NCI-H526 treated with DMSO at 0.1 percent for 48 hours (cell line): Measurements from ENCODE around the gene GPD2.
"Not testable (repeated sequence)": the region's sequence is repeated elsewhere in the genome, so short reads cannot be mapped to it uniquely, and the experiment has no call there.

Source experiments
- DNase-seq: peaks from one replicate; lab custom pipeline; 2025; lab: John Stamatoyannopoulos, UW

The GPD2 gene

GRCh38 chr2:156528583-156528982 lies 92.4 kb downstream of the GPD2 start:
- DNase-seq = not testable (repeated sequence)

- no peak for DNase-seq
Observed at GRCh38 chr2:156532989-156533388, 96.8 kb downstream of the GPD2 start.

GRCh38 chr2:156536534-156536933 lies 100.4 kb downstream of the GPD2 start:
- DNase-seq = no peak

GRCh38 chr2:156537141-156537540 lies 101.0 kb downstream of the GPD2 start:
- DNase-seq = no peak

GRCh38 chr2:156538083-156538504 lies 101.9 kb downstream of the GPD2 start:
- no peak for DNase-seq

GRCh38 chr2:156539086-156539860 lies 103.1 kb downstream of the GPD2 start:
- DNase-seq = no peak

- no peak for DNase-seq
Observed at GRCh38 chr2:156540706-156541105, 104.5 kb downstream of the GPD2 start.

GRCh38 chr2:156541229-156541628 lies 105.0 kb downstream of the GPD2 start:
- DNase-seq = no peak

GRCh38 chr2:156541706-156542105 lies 105.5 kb downstream of the GPD2 start:
- no peak for DNase-seq

GRCh38 chr2:156548413-156548812 lies 112.2 kb downstream of the GPD2 start:
- DNase-seq = no peak

GRCh38 chr2:156553714-156554442 lies 117.7 kb downstream of the GPD2 start:
- no peak for DNase-seq

- no peak for DNase-seq
Observed at GRCh38 chr2:156561326-156561725, 125.1 kb downstream of the GPD2 start.

GRCh38 chr2:156562124-156562523 lies 125.9 kb downstream of the GPD2 start:
- no peak for DNase-seq

GRCh38 chr2:156563994-156564753 lies 128.0 kb downstream of the GPD2 start:
- no peak for DNase-seq

GRCh38 chr2:156565066-156565710 lies 129.0 kb downstream of the GPD2 start:
- no peak for DNase-seq

GRCh38 chr2:156573710-156574109 lies 137.5 kb downstream of the GPD2 start:
- no peak for DNase-seq

GRCh38 chr2:156574112-156574511 lies 137.9 kb downstream of the GPD2 start:
- DNase-seq = no peak

- no peak for DNase-seq
Observed at GRCh38 chr2:156576005-156576404, 139.8 kb downstream of the GPD2 start.

- no peak for DNase-seq
Observed at GRCh38 chr2:156580501-156580900, 144.3 kb downstream of the GPD2 start.

GRCh38 chr2:156581280-156581679 lies 145.1 kb downstream of the GPD2 start:
- no peak for DNase-seq

GRCh38 chr2:156585457-156585856 lies 149.3 kb downstream of the GPD2 start:
- no peak for DNase-seq

- DNase-seq = no peak
Observed at GRCh38 chr2:156586621-156587020, 150.4 kb downstream of the GPD2 start.
